ENCODE results near the gene CCDC40.

The CCDC40 gene

DNA sequence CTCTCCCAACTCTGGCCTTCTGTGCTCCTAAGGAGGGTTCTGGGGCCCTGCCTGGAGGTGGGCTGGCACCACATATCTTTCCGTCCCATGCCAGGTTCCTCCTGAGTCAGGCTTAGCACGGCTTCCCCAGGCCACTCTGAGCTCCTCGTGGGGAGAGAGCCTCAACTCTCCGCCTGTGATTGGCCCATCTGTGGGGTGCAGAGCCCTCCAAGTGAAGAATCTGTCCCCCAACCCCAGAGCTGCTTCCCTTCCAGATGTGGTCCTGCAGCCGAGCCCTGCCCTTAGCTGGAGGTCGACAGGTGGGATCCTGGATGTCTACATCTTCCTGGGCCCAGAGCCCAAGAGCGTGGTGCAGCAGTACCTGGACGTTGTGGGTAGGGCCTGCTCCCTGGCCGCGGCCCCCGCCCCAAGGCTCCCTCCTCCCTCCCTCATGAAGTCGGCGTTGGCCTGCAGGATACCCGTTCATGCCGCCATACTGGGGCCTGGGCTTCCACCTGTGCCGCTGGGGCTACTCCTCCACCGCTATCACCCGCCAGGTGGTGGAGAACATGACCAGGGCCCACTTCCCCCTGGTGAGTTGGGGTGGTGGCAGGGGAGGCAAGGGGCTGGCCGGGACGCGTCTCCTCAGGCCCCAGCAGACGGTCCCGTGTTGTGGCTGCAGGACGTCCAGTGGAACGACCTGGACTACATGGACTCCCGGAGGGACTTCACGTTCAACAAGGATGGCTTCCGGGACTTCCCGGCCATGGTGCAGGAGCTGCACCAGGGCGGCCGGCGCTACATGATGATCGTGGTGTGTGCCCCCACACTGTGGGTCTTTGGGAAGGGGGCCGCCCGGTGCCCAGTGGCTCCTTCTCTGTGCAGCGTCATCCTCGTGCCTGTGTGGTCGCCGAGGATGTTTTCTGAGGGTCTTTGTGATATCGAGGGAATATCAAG, 71.9 kb downstream of the CCDC40 start:
- H3K27ac ChIP-seq (ENCODE audit: insufficient read depth, low read depth, low read length, poor library complexity, severe bottlenecking): no peak overlapping the region
- H3K9me3 ChIP-seq (ENCODE audit: control insufficient read depth, low read length): no peaks in the 10 kb centered on the region
- 91% methylated on average over 40 of the region's 40 CpGs for whole genome bisulfite sequencing, 2 experiments
- H3K36me3 ChIP-seq (ENCODE audit: control insufficient read depth, insufficient read depth, low read length): no peaks in the 10 kb centered on the region
- no peaks in the 10 kb centered on the region for H3K27me3 ChIP-seq (ENCODE audit: control insufficient read depth, insufficient read depth, low read length, poor library complexity, severe bottlenecking)
- no peak overlapping the region for H3K4me3 ChIP-seq (ENCODE audit: insufficient read depth, low read depth, low read length)
- peaks cover 16% of the 10 kb centered on the region for H3K4me1 ChIP-seq (ENCODE audit: control insufficient read depth, insufficient read depth, low read length)

DNA sequence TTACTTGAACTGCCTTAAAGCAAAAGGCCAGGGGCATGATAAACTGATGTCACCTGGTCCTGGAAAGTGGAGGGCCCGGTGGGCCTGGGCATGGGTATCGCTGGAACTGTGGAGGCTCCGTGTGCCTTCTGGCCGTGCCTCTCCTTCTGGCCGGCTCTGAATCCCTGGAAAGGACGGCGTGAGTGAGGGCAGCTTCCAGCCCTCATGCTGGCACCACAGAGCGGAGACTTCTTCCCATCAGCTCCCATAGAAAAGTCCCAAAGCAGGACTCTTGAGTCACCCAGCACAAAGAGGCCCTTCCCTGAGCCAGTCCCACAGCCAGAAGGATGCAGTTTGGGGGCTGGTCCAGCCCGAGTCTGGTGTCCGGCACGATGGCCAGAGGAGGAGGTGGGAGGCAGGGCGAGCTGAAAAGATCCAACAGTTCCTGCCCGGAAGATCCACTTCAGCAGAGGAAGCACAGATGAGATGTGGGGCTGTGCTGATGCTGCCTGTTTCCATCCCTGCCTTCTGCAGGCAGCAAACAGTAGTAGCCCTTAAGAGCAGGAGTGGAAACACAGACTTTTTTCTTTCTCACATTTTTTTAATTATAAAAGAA, 72.7 kb downstream of the CCDC40 start:
- Histone ChIP-seq H3K9me3 (ENCODE audit: control insufficient read depth, low read length) (no peaks in the 10 kb centered on the region), H3K4me3 (ENCODE audit: insufficient read depth, low read depth, low read length) (no peak overlapping the region), H3K36me3 (ENCODE audit: control insufficient read depth, insufficient read depth, low read length) (peaks cover 1% of the 10 kb centered on the region), H3K27me3 (ENCODE audit: control insufficient read depth, insufficient read depth, low read length, poor library complexity, severe bottlenecking) (no peaks in the 10 kb centered on the region), H3K4me1 (ENCODE audit: control insufficient read depth, insufficient read depth, low read length) (peaks cover 15% of the 10 kb centered on the region), H3K27ac (ENCODE audit: insufficient read depth, low read depth, low read length, poor library complexity, severe bottlenecking) (no peak overlapping the region)
- WGBS, 2 experiments: 93 to 94% methylated on average over 13 of the region's 13 CpGs

DNA sequence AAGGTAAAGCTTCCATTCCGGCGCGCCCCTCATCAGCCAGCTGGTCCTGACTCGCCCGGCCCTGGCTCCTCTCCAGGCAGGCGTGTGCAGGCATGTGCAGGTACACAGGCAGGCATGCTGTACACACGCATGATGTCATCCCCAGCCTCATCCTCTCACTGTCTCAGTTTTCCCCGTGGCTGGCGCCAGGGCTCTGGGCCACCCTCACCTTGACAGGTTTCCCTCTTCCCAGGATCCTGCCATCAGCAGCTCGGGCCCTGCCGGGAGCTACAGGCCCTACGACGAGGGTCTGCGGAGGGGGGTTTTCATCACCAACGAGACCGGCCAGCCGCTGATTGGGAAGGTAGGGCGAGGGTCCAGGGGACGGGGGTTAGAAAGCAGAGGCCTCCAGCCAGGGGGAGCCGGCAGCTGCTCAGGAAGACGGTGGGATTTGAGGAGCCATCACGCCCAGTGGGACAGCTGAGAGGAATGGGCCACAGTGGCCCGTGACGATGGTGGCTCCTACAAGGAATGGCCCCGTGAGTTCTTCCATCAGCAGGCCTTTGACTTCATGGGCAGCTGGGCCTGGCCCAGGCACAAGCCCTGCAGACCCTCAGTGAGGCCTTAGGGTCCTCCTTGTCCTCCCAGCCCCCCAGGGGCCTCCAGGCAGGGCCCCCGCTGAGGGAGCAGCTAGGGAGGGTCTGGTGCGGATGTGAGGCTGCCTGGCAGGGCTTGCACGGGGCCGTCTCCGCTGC, 73.4 kb downstream of the CCDC40 start:
- WGBS, 2 experiments: 92% methylated on average over 30 of the region's 30 CpGs
- H3K4me3 ChIP-seq (ENCODE audit: insufficient read depth, low read depth, low read length): no peak overlapping the region
- peaks cover 11% of the 10 kb centered on the region for H3K4me1 ChIP-seq (ENCODE audit: control insufficient read depth, insufficient read depth, low read length)
- no peaks in the 10 kb centered on the region for H3K27me3 ChIP-seq (ENCODE audit: control insufficient read depth, insufficient read depth, low read length, poor library complexity, severe bottlenecking)
- peaks cover 5% of the 10 kb centered on the region for H3K36me3 ChIP-seq (ENCODE audit: control insufficient read depth, insufficient read depth, low read length)
- H3K9me3 ChIP-seq (ENCODE audit: control insufficient read depth, low read length): no peaks in the 10 kb centered on the region
- H3K27ac ChIP-seq (ENCODE audit: insufficient read depth, low read depth, low read length, poor library complexity, severe bottlenecking): no peak overlapping the region

DNA sequence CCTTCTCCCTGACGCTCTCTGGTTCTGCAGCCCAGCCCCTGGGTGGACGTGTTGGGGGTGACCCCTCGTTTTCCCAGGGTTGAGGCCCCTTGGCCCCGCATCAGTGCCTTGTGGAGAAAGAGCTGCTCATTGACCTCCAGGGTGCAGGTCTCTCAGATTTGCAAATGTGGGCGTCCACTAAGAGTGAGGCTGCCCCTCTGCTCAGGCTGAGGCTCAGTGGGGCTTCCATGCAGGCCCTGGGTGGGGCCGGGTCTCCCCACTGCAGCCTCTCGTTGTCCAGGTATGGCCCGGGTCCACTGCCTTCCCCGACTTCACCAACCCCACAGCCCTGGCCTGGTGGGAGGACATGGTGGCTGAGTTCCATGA, 74.0 kb downstream of the CCDC40 start:
- Histone ChIP-seq H3K36me3 (ENCODE audit: control insufficient read depth, insufficient read depth, low read length) (peaks cover 5% of the 10 kb centered on the region), H3K4me3 (ENCODE audit: insufficient read depth, low read depth, low read length) (no peak overlapping the region), H3K4me1 (ENCODE audit: control insufficient read depth, insufficient read depth, low read length) (peaks cover 11% of the 10 kb centered on the region), H3K27ac (ENCODE audit: insufficient read depth, low read depth, low read length, poor library complexity, severe bottlenecking) (no peak overlapping the region), H3K9me3 (ENCODE audit: control insufficient read depth, low read length) (no peaks in the 10 kb centered on the region), H3K27me3 (ENCODE audit: control insufficient read depth, insufficient read depth, low read length, poor library complexity, severe bottlenecking) (no peaks in the 10 kb centered on the region)
- 84 to 85% methylated on average over 9 of the region's 9 CpGs for WGBS, 2 experiments

DNA sequence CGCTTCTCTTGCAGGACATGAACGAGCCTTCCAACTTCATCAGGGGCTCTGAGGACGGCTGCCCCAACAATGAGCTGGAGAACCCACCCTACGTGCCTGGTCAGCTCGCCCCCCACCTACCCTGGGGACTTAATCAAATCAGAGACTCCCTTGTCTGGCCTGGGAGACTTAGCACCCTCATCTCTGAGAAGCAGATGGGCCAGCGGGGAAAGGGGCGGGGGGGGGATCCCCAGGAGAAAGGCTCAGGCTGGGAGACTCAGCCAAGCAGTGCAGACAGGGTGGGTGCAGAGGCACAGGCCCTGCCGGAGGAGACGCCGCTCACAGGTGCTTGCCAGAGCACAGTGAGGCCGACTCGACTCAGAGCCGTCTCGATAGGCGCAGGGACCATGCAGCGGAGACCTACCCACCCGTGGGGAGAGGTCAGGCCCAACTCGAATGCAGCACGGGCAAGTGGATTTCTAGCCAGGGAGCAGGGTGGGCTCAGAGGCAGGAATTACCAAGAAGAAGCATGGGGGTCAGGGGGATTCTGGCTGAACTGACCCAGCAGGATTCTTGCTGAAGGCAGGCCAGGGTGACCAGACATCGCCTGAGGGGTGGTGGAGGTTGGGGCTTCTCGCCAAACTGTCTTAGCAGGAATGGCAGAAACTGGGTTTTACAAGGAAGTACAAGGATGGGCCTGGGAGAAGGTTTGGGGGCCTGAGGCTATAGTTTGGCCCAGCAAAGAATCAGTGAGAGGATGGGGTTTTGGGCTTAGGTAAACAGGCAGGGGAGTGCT, 74.7 kb downstream of the CCDC40 start:
- Histone ChIP-seq H3K36me3 (ENCODE audit: control insufficient read depth, insufficient read depth, low read length) (peaks cover 5% of the 10 kb centered on the region), H3K4me1 (ENCODE audit: control insufficient read depth, insufficient read depth, low read length) (peaks cover 11% of the 10 kb centered on the region), H3K27ac (ENCODE audit: insufficient read depth, low read depth, low read length, poor library complexity, severe bottlenecking) (no peak overlapping the region), H3K9me3 (ENCODE audit: control insufficient read depth, low read length) (no peaks in the 10 kb centered on the region), H3K4me3 (ENCODE audit: insufficient read depth, low read depth, low read length) (no peak overlapping the region), H3K27me3 (ENCODE audit: control insufficient read depth, insufficient read depth, low read length, poor library complexity, severe bottlenecking) (no peaks in the 10 kb centered on the region)
- WGBS, 2 experiments: 89 to 90% methylated on average over 21 of the region's 21 CpGs

DNA sequence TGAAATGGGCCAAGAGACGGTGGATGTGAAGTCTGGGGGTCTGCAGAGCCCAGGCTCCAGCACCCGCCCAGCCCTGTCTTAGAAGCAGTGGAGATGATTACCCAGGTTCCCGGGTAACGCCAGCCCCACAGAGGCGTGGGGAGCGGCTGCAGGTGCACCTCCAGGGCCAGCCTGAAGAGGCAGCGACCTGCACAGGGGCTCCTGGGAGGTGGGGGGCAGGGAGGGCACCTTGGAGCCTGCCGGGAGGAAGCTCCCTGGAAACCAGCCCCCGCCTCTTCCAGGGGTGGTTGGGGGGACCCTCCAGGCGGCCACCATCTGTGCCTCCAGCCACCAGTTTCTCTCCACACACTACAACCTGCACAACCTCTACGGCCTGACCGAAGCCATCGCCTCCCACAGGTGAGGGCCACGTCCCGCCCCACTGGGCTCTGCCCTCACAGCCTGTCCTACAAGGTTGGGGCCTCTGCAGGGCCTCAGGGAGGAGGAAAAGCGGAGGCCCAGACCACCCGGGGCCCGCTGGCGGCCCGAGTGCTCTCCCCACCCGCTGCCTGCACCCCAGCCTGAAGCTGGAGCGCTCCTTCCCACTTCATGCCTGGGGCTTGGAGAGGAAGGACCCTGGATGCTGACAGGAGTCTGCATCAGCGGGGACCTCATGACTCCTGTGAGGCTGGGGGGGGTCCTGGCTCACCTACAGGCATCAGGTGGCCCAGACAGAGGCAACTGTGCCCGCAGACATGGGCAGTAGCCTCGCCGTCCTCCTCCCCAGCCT, 75.4 kb downstream of the CCDC40 start:
- Histone ChIP-seq H3K4me3 (ENCODE audit: insufficient read depth, low read depth, low read length) (no peak overlapping the region), H3K27ac (ENCODE audit: insufficient read depth, low read depth, low read length, poor library complexity, severe bottlenecking) (no peak overlapping the region), H3K27me3 (ENCODE audit: control insufficient read depth, insufficient read depth, low read length, poor library complexity, severe bottlenecking) (no peaks in the 10 kb centered on the region), H3K9me3 (ENCODE audit: control insufficient read depth, low read length) (no peaks in the 10 kb centered on the region), H3K4me1 (ENCODE audit: control insufficient read depth, insufficient read depth, low read length) (peaks cover 11% of the 10 kb centered on the region), H3K36me3 (ENCODE audit: control insufficient read depth, insufficient read depth, low read length) (peaks cover 5% of the 10 kb centered on the region)
- WGBS, 2 experiments: 82 to 87% methylated on average over 26 of the region's 26 CpGs

DNA sequence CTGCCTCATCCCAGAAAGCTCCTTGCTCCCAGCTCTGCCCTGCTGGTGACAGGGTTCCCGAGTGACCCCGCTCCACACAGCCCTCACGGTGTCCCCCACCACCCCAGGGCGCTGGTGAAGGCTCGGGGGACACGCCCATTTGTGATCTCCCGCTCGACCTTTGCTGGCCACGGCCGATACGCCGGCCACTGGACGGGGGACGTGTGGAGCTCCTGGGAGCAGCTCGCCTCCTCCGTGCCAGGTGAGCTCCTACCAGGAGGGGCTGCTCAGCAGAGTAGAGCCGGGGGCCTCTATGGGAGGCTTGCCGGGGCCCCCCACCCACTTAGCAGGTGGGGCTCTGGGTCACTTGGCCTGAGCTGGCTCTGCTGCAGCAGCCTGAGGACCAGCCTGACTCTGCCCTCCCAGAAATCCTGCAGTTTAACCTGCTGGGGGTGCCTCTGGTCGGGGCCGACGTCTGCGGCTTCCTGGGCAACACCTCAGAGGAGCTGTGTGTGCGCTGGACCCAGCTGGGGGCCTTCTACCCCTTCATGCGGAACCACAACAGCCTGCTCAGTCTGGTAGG, 76.1 kb downstream of the CCDC40 start:
- WGBS, 2 experiments: 88 to 90% methylated on average over 24 of the region's 24 CpGs
- Histone ChIP-seq H3K4me1 (ENCODE audit: control insufficient read depth, insufficient read depth, low read length) (peaks cover 11% of the 10 kb centered on the region), H3K27ac (ENCODE audit: insufficient read depth, low read depth, low read length, poor library complexity, severe bottlenecking) (no peak overlapping the region), H3K9me3 (ENCODE audit: control insufficient read depth, low read length) (no peaks in the 10 kb centered on the region), H3K27me3 (ENCODE audit: control insufficient read depth, insufficient read depth, low read length, poor library complexity, severe bottlenecking) (no peaks in the 10 kb centered on the region), H3K36me3 (ENCODE audit: control insufficient read depth, insufficient read depth, low read length) (peaks cover 5% of the 10 kb centered on the region), H3K4me3 (ENCODE audit: insufficient read depth, low read depth, low read length) (no peak overlapping the region)

DNA sequence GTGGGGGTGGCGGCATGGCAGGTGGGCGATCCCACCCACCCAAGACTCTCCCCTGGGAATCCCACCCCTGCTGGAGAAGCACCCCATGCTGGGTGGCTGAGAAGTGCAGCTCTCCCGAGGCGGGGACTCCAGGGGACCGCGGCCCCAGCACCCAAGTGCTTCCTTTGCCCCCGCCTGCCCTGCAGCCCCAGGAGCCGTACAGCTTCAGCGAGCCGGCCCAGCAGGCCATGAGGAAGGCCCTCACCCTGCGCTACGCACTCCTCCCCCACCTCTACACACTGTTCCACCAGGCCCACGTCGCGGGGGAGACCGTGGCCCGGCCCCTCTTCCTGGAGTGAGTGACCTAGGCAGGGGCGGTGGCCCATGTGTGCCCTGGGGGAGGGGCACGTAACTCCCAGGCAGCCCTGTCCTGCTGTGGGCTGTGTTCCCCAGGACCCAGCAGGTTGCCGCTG, 76.6 kb downstream of the CCDC40 start:
- H3K9me3 ChIP-seq (ENCODE audit: control insufficient read depth, low read length): no peaks in the 10 kb centered on the region
- 67 to 76% methylated on average over 20 of the region's 20 CpGs for WGBS, 2 experiments
- H3K4me3 ChIP-seq (ENCODE audit: insufficient read depth, low read depth, low read length): no peak overlapping the region
- H3K4me1 ChIP-seq (ENCODE audit: control insufficient read depth, insufficient read depth, low read length): peaks cover 11% of the 10 kb centered on the region
- H3K36me3 ChIP-seq (ENCODE audit: control insufficient read depth, insufficient read depth, low read length): peaks cover 5% of the 10 kb centered on the region
- H3K27me3 ChIP-seq (ENCODE audit: control insufficient read depth, insufficient read depth, low read length, poor library complexity, severe bottlenecking): no peaks in the 10 kb centered on the region
- no peak overlapping the region for H3K27ac ChIP-seq (ENCODE audit: insufficient read depth, low read depth, low read length, poor library complexity, severe bottlenecking)

DNA sequence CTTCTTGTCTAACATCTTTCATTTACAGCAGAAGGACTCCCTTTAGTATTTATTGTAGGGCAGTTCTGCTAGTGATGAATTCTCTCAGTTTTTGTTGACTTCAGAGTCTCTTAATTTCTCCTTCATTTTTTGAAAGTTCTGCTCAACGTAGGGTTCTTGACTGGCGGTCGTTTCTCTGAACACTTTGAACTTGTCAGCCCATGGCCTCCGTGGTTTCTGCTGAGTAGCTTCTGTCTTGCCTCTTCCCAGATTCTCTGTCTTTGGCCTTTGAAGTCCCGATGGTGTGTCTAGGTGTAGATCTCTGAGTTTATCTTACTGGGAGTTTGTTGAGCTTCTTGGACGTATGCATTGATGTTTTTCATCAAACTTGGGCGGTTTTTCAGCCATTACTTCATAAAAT, 78.3 kb downstream of the CCDC40 start:
- H3K9me3 ChIP-seq (ENCODE audit: control insufficient read depth, low read length): no peaks in the 10 kb centered on the region
- no peak overlapping the region for H3K4me3 ChIP-seq (ENCODE audit: insufficient read depth, low read depth, low read length)
- no peaks in the 10 kb centered on the region for H3K27me3 ChIP-seq (ENCODE audit: control insufficient read depth, insufficient read depth, low read length, poor library complexity, severe bottlenecking)
- 95 to 96% methylated on average over 7 of the region's 7 CpGs for WGBS, 2 experiments
- no peak overlapping the region for H3K27ac ChIP-seq (ENCODE audit: insufficient read depth, low read depth, low read length, poor library complexity, severe bottlenecking)
- peaks cover 11% of the 10 kb centered on the region for H3K4me1 ChIP-seq (ENCODE audit: control insufficient read depth, insufficient read depth, low read length)
- H3K36me3 ChIP-seq (ENCODE audit: control insufficient read depth, insufficient read depth, low read length): peaks cover 5% of the 10 kb centered on the region

Data from ectodermal cell (in vitro differentiated cells).